GM18505 (cell line): ENCODE measurements around the gene NOL8.

Experiments
- ATAC-seq: cut with Tn5 transposase; IDR thresholded peaks from one replicate; pipeline ENCODE4 v1.9.1; 2021; ENCODE audit not compliant: unreplicated experiment
- POLR2A ChIP-seq: IDR thresholded peaks from 4 replicates; pipeline ENCODE4 v1.6.1; 2011; ENCODE audit warnings: borderline replicate concordance; ENCODE audit not compliant: insufficient read depth, insufficient read length; ENCODE audit errors: extremely low read depth

The NOL8 gene

DNA sequence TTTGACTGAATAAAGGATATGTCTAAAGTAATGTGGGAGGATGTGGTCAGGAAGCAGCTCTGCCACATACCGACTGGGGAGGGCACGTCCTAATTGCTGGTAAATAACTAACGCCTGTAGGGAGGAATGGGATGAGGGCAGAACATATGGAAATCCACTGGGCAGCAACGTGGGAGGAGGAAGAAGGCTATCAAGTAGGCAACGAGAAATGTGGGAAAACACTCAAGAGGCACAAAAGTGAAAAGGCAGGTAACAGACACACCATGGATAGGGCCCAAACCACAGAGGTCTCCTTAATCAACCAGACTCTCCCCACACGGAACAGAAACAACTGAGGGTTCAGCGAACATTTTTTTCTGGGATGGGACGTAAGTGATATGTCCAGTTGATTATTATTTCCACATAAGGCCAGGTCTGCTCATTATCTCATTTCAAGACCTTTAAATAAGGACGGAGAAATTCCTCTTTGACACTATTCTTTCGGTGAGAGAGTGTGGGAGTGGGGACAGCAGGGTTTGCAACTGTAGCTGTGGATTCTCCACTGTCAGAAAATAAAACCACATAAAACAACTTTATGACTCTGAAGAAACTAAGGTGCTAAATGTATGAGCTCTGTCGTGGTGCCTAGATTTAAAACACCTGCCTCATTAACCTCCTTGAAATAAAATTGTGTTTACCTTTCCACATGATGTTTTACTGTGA lies 48.7 kb downstream of the NOL8 start:
- no peak for TF ChIP-seq POLR2A
- ATAC-seq = no peak

DNA sequence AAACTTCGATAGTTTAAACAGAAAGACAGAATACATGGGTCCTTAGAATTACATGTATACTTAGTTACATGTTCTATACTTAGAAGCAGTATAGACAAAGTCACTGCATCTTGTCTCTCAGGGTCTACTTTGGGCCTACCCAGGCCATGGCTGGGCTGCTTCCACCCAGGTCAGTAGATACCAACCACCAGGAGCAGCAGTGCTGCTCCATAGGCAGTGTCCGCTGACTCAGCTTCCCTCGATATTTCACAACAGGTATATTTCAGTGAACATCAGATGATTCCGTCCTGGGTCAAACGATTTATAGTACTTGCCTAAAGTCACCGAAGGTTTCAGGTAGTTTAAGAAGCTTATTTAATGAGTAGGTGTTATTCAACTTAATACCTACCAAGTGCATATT lies 49.6 kb downstream of the NOL8 start:
- TF ChIP-seq POLR2A = no peak
- no peak for ATAC-seq

DNA sequence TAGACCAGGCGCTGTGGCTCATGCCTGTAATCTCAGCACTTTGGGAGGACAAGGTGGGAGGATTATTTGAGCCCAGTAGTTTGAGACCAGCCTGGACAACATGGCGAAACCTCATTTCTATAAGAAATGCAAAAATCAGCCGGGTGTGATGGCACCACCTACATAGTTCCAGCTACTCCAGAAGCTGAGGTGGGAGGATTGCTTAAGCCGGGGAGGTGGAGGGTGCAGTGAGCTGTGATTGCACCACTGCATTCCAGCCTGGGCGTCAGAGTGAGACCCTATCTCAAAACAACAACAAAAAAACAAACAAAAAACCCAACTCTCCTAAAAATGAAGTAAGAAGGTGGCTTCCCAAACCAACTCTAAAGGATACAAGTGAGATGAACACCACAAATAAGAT lies 54.6 kb downstream of the NOL8 start:
- TF ChIP-seq POLR2A = no peak
- no peak for ATAC-seq

DNA sequence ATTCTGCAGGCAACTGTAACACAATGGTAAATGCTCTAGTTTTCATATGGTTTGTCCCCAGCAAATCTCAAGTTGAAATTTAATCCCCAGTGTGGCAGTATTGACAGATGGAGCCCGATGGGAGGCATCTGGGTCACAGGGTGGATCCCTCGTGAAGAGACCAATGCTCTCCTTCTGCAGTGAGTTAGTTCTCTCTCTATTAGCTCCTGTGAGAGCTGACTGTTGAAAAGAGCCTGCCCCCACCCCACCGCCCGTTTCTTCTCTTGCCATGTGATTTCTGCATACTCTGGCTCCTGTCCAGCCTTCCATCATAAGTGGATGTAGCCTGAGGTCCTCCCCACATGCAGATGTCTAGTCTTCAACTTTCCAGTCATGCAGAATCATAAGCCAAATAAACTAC lies 58.7 kb downstream of the NOL8 start:
- no peak for TF ChIP-seq POLR2A
- ATAC-seq = no peak

DNA sequence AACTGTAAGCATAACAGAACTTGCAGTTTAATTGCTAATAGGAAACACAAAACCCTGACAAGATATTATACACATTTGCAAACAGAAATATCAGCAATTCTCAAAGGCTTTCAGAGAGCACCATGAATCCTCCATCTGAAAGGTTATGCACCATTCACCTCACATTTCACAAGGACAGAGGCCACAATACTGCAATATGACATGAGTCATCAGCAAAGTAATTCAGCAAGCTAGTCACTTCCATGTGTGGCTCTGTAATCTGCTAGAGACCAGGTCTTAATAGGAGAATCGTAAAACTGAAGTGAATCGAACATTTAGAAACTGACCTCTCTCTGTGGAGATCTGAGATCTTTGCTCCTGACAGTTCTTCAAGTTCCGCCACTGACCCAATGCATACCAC lies 60.0 kb downstream of the NOL8 start:
- no peak for ATAC-seq
- TF ChIP-seq POLR2A = no peak

DNA sequence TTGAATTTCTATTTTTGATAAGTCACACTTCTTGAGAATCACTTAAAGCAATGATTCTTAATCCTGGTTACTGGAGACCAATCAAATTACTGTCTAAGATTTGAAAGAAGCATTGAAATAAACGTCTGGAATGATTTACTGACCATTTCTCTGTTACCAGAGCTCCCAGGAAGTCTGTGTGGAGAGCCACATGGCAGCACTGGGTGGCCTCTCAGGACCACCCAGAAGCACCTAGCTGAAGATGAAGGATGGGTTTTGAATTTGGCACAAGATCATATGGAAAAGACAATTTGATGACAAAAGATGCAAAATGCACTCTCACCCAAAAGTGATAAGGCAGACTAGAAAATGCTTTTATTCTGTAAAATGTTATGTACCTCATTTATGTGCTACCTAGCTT lies 62.0 kb downstream of the NOL8 start:
- no peak for ATAC-seq
- no peak for TF ChIP-seq POLR2A

DNA sequence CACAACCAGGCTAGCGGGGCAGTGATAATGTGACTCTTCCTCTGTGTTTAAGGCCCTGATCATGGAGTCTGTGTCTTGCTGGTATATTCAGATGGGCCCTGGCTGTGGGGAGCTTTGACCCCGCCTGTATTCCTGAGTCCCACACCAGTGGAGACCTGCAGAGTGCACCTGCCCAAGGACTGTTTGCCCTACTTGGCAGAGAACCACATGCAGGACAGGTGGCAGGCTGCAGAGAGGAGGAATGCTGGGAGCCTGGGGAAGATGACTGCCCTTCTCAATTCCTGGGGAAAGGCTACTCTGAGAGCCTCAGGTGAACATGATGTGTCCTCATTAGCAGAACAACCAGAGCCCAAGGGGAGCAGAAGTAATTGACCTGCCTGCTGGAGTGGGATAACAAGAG lies 67.8 kb downstream of the NOL8 start:
- no peak for TF ChIP-seq POLR2A
- ATAC-seq = no peak

DNA sequence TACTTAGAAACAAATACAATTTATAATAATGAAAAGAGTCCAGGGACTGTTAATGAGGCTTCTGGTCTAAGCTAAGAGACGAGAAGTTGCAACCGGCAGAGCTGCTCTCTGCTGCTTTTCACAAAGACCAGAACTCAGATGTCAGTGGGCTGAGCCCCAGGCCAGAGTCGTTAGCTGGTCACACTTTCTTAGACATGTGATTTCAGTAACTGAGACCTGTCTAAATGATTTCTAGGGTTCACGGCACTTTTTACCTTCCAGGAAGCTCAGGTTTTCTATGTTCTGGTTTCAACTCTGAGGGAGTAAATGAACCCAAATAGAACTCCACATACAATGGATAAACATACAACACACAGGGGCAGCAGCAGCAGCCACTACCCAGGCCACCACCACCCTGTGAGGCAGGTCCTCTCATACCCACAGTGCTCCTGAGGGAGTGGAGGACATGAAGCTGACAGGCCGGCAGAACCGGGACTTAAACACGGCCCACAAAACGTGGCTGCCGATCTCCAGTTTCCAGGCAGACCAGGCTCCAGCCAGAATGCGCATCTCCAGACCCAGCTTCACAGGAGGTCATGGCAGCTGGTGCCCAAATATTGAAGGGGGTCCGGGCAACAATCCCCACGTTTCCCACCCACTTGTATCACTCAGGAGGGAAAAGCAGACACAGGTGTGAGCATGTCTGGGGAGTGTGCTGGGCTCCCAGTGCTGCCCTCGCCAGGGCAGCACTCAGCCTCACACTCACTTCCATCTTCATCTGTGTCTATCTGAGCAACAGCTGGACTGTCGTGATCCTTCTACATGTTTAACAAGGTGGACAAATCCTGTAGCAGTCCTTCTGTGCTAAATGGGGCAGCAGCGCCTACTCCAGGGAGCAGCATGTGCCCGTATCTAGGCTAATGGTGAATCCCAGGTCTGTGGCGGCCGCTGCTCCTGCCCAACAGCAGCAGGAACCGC lies 70.5 kb downstream of the NOL8 start:
- no peak for TF ChIP-seq POLR2A
- no peak for ATAC-seq

DNA sequence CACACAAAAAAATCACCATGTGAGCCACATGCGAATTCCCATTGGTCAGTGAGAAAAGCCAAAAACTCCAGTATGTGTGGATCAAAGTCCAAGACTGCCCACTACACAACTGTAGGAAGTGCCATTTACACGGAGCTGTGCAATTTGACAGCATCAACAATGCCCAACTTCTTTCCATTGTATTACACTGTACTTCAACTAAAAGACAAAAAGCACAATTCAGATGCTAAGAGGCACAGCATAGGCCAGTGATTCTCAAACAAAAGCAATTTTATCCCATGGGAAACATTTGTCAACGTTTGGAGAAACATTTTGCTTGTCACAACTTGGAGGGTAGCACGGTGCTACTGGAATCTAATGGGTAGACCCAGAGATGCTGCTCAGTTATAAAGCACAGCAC lies 71.5 kb downstream of the NOL8 start:
- TF ChIP-seq POLR2A = no peak
- no peak for ATAC-seq

DNA sequence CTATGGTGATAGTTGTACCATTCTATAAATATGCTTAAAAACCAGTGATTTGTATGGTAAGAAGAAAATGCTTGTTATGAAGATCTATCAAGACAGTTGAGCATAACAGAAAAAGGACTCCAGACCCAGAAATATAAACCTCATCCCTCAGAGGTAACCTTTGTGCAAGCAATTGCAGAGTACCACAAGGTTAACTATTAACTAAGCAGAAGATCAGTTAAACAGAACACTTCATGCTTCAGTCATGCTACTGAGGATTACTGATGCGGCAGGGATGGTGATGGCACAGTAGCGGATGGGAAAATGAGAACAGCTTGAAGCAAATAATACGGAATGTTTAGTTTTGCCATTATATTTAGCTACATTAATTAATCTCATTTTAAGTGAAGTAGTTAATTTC lies 77.2 kb downstream of the NOL8 start:
- no peak for TF ChIP-seq POLR2A
- no peak for ATAC-seq
